ENCODE results near the gene RBM7. TPM values are rescaled to one million over a fixed set of nuclear protein-coding genes. Genes with fewer than 3 reads are reported as not detected.

Gene RBM7
- total RNA-seq, 1 donor from 2014 or later: 3.2 TPM

DNA sequence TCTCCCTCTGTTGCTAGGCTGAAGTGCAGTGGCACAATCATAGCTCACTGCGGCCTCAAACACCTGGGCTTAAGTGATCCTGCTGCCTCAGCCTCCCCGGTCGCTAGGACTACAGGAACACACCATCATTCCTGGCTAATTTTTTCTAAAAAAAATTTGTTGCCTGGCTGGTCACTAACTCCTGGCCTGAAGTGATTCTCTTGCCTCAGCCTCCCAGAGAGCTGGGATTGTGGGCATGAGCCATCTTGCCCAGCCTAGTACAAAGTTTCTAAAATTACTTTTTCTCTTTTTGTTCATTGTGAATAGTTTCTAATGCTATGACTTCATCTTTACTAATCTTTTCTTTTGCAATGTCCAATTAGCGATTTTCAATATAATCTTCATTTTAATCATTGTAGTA, 12.5 kb downstream of the RBM7 start:
- no peaks in the 10 kb centered on the region for H3K27me3 ChIP-seq
- no peak overlapping the region for H3K27ac ChIP-seq
- peaks cover 7 to 19% of the 10 kb centered on the region in 2 donors for H3K36me3 ChIP-seq
- no peak overlapping the region for H3K4me3 ChIP-seq
- intact Hi-C loops (cut with DNase I): no loop called here
- no peak for DNase-seq (ENCODE audit: low spot score in 2 of 2)
- TF ChIP-seq, protein P1, sequence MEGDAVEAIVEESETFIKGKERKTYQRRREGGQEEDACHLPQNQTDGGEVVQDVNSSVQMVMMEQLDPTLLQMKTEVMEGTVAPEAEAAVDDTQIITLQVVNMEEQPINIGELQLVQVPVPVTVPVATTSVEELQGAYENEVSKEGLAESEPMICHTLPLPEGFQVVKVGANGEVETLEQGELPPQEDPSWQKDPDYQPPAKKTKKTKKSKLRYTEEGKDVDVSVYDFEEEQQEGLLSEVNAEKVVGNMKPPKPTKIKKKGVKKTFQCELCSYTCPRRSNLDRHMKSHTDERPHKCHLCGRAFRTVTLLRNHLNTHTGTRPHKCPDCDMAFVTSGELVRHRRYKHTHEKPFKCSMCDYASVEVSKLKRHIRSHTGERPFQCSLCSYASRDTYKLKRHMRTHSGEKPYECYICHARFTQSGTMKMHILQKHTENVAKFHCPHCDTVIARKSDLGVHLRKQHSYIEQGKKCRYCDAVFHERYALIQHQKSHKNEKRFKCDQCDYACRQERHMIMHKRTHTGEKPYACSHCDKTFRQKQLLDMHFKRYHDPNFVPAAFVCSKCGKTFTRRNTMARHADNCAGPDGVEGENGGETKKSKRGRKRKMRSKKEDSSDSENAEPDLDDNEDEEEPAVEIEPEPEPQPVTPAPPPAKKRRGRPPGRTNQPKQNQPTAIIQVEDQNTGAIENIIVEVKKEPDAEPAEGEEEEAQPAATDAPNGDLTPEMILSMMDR (IDR thresholded peaks at IDR 0.05): no peak
- no peaks in the 10 kb centered on the region for H3K4me1 ChIP-seq
- no peaks in the 10 kb centered on the region for H3K9me3 ChIP-seq

DNA sequence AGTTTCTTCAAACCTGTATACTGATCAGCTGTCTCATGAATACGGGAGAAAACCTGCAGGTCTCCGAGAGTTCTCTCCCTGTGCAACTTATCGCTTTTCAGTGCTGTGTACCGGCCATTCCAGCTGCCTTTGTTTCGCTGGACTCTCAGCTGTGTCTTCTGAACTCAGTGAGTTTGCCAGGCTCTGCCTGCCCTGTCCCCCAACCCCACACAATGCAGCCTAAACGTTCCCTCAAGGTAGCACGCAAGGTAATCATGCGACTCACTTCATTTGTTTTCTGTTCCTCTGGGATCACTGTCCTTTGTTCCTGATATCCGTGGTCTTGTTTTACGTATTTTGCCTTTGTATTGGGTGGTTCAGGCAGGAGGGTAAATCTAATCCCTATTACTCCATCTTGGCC, 13.5 kb downstream of the RBM7 start:
- no peak for DNase-seq (ENCODE audit: low spot score in 2 of 2)
- intact Hi-C loops (cut with DNase I): no loop called here
- H3K4me3 ChIP-seq: no peak overlapping the region
- TF ChIP-seq, protein P1 (IDR thresholded peaks at IDR 0.05): no peak
- H3K27me3 ChIP-seq: no peaks in the 10 kb centered on the region
- H3K4me1 ChIP-seq: no peaks in the 10 kb centered on the region
- no peaks in the 10 kb centered on the region for H3K9me3 ChIP-seq
- peaks cover 7 to 16% of the 10 kb centered on the region in 2 donors for H3K36me3 ChIP-seq
- no peak overlapping the region for H3K27ac ChIP-seq

DNA sequence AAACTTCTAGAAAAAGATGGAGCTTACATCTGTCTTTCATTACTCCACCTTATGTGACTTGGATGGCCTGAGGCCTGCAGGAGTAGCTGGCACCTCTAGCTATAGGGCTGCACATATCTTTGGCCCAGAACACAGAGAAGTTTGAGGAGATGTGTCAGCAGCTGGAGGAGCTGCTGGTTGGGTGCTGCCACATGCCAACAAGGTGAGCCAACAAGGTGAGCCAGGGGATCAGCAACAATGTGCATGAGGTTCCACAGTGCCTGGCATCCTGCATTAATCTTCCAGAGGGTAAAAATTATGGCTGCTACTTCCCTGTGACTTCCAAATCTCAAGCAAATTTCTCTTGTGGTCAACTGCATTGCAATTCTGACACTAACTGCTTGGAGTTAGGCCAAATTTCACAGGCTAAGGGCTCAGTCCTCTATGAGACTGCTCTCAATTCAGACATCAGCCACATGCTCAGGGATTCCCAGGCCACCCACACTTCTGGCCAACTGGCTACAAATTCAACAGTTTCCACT, 16.0 kb downstream of the RBM7 start:
- intact Hi-C loops (cut with DNase I): no loop called here
- no peak overlapping the region for H3K27ac ChIP-seq
- H3K4me1 ChIP-seq: no peaks in the 10 kb centered on the region
- TF ChIP-seq, protein P1 (IDR thresholded peaks at IDR 0.05): no peak
- H3K4me3 ChIP-seq: no peak overlapping the region
- no peak for DNase-seq (ENCODE audit: low spot score in 2 of 2)
- H3K36me3 ChIP-seq: peaks cover 3 to 4% of the 10 kb centered on the region in 2 donors
- H3K9me3 ChIP-seq: no peaks in the 10 kb centered on the region
- H3K27me3 ChIP-seq: no peaks in the 10 kb centered on the region

DNA sequence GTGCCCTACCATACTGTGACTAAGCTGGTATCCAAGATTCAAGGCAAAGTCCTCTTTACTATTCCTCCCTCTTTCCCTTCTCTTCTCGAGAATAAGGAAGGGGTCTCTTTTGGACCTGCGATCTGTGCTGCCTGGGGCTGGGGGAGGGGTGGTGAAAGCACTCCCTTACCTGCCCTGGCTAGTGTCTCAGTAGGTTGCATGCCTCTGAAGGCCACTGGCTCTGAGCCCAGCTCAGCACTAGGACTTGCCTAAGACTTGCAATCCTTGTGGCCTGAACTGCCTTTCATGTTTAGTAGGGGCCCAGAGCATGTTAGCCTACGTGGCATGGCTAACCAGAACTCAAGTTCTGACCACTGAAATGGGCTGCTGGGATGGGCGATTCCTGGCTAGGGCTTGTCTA, 25.8 kb downstream of the RBM7 start:
- TF ChIP-seq, protein P1 (IDR thresholded peaks at IDR 0.05): no peak
- Histone ChIP-seq H3K27ac (no peak overlapping the region), H3K4me1 (no peaks in the 10 kb centered on the region), H3K4me3 (no peak overlapping the region), H3K9me3 (no peaks in the 10 kb centered on the region), H3K27me3 (no peaks in the 10 kb centered on the region), H3K36me3 (no peaks in the 10 kb centered on the region)
- intact Hi-C loops (cut with DNase I): no loop called here
- DNase-seq (ENCODE audit: low spot score in 2 of 2): no peak

DNA sequence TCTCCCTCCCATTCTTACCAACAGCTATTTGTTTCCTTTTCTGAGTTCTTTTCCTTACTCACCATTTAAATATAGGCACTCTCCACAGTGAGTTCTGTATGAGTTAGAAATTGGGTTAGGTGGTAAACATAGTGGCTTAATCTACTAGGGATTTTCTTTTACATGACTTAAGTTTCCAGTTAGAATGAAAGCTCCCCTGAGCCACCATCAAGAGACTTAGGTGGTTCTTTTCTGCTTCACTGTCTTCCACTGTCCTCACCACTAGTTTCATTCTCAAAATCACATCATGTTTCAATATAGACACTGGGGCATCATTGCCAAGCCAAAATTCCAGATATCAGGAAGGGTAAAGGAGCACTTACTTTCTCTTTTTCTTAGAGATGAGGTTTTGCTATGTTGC, 29.8 kb downstream of the RBM7 start:
- Histone ChIP-seq H3K27me3 (no peaks in the 10 kb centered on the region), H3K9me3 (no peaks in the 10 kb centered on the region), H3K36me3 (no peaks in the 10 kb centered on the region), H3K27ac (no peak overlapping the region), H3K4me1 (no peaks in the 10 kb centered on the region), H3K4me3 (no peak overlapping the region)
- TF ChIP-seq, protein P1 (IDR thresholded peaks at IDR 0.05): no peak
- intact Hi-C loops (cut with DNase I): no loop called here
- DNase-seq (ENCODE audit: low spot score in 2 of 2): no peak

DNA sequence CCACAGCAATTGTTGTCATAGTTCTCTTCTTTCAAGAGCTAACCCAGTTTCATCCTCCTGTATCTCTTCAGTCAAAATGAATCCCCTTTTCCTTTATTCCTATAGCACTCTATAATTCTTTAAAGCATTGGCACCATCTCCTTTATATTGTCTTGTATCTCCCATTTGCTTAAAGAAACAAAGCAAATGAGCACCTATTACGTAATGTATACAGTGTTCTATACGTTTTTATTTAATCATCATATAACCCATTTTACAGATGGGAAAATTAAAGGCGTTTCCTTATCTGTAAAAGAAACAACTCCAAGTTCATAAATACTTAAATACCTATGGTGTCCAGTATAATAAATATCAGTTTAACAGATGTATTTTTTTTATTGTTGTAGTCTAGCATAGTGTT, 32.4 kb downstream of the RBM7 start:
- DNase-seq (ENCODE audit: low spot score in 2 of 2): no peak
- H3K9me3 ChIP-seq: no peaks in the 10 kb centered on the region
- H3K27ac ChIP-seq: no peak overlapping the region
- H3K4me1 ChIP-seq: no peaks in the 10 kb centered on the region
- no peaks in the 10 kb centered on the region for H3K27me3 ChIP-seq
- TF ChIP-seq, protein P1 (IDR thresholded peaks at IDR 0.05): no peak
- intact Hi-C loops (cut with DNase I): no loop called here
- H3K36me3 ChIP-seq: no peaks in the 10 kb centered on the region
- no peak overlapping the region for H3K4me3 ChIP-seq
